SH-SY5Y (cell line): ENCODE results near the gene SYNDIG1.

ENCODE experiments used
- GATA2 ChIP-seq: IDR thresholded peaks from 2 replicates; pipeline ENCODE4 v1.6.1; 2011; ENCODE audit warnings: mild to moderate bottlenecking, low read depth, low read length
- GATA3 ChIP-seq: IDR thresholded peaks from 2 replicates; pipeline ENCODE4 v1.6.1; 2011; ENCODE audit warnings: low read depth, mild to moderate bottlenecking, low read length, moderate library complexity

Gene SYNDIG1

DNA sequence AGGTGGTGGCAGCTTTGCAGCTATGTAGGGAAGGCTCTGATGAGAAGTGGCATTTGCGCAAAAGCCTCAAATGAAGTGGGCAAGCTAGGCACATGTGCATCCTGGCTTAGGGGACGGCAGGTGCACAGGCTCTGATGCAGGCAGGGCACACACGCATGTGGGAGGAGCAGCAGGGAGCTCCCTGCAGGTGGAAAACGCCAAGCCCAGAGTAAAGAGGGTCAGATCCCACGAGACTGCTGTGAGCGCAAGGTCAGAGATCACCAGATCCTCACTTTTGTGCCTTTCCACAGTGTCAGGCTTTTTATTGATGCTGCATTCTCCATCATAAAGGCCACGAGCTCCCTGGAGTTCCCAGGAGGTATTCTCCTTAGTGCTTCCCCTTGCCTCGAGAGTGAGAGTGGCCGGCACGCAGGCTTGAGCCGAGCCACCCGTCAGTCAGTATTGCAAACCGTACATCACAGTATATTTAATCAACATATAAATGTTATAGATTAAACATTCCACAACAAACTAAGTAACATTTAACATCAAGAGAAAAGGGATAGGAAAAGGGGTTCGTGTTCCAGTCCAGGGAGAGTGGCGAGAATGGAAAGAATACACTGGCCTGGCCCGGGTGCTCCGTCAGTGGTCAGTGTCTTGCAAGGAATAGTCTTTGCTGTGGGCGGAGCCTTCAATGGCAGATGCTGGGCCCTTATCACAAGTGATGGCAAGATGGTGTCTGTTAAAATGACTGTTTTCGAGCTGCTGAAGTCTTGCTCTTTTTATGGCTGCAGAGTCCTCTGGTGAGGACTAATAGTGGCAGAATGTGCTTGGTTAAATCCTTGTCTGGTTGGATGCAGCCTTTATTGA lies 109.4 kb downstream of the SYNDIG1 start:
- no peak for TF ChIP-seq GATA2
- TF ChIP-seq GATA3, result no peak

DNA sequence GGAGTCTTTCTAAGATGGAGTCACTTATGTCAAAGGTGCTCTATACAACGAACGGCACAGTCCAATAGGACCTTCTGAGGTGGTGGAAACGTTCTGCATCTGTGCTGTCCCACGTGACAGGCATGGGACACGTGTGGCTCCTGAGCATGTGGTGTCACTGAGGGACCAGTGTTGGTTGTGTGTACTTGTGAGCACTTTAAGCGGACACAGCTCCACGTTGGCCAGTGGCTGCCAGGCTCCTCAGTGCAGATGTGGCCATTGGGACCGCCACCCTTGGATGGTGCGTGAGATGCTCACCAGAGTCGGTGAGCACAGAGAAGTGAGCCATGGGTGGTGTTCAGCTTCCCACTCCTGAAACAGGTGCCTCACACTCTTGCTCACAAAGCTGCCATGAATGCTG lies 110.0 kb downstream of the SYNDIG1 start:
- no peak for TF ChIP-seq GATA3
- no peak for TF ChIP-seq GATA2

DNA sequence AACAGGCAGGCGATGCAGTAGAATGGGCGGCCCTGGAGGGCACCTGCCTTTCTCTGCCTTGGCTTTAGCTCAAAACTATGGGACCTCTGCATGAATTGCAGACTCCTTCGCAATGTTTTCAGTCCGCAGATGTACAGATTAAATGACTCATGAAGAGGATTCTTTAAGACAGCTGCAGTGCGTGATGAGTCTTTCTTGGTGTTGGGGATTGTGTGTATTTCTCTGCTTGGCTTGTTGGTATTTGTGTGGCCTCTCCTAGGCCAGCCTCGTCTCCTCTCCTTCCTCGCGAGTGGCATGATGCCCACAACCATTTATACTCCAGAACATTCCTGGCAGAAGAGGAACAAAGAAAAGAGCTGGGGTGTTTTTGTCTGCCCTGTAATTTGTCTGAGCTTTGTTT lies 110.6 kb downstream of the SYNDIG1 start:
- TF ChIP-seq GATA2 (no peak), GATA3 (no peak)

DNA sequence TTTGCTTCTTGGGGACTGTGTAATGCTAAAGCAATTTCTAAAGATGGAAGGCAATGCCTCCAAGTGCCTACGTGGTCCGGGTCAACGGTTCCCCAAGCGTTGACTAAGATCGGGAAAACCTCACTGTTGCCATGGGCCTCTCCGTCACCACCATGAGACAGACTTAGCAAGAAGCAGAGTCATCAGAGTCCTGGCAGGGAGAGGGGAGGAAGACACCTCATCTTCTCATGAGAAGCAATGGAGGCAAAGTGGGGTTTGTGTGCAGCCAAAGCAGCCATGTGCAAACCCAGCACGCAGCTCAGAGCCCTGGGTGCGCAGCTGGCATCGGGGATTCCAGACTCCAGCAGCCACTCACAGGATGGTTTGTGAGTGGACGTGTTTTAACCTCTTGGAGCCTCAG lies 111.4 kb downstream of the SYNDIG1 start:
- TF ChIP-seq GATA2, result no peak
- no peak for TF ChIP-seq GATA3

DNA sequence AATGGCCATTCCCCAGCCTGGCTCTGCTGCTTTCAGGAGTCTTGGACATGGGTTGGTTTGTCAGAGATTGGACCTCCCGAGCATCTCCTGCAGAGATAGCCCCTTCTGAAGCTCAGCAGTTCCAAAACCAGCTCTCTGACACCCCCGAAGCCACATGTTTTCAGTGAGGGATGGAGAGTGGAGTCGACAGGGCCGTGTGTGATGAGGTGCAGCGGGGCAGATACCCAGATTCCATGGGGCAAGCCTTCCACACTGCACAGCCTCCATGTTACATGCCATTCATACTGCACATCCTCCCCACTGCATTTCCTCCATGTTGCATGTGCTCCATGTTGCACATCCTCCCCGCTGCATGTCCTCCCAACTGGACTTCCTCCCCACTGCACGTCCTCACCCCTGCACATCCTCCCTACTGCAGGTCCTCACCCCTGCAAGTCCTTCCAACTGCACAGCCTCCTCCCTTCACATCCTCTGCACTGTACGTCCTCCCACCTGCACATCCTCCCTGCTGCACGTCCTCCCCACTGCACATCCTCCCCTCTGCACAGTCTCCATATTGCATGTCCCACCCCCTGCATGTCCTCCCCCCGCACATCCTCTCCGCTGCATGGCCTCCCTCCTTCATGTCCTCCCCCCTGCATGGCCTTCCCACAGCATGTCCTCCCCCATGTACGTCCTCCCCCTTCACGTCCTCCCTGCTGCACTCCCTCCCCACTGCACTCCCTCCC lies 112.2 kb downstream of the SYNDIG1 start:
- TF ChIP-seq GATA3 (no peak), GATA2 (no peak)

DNA sequence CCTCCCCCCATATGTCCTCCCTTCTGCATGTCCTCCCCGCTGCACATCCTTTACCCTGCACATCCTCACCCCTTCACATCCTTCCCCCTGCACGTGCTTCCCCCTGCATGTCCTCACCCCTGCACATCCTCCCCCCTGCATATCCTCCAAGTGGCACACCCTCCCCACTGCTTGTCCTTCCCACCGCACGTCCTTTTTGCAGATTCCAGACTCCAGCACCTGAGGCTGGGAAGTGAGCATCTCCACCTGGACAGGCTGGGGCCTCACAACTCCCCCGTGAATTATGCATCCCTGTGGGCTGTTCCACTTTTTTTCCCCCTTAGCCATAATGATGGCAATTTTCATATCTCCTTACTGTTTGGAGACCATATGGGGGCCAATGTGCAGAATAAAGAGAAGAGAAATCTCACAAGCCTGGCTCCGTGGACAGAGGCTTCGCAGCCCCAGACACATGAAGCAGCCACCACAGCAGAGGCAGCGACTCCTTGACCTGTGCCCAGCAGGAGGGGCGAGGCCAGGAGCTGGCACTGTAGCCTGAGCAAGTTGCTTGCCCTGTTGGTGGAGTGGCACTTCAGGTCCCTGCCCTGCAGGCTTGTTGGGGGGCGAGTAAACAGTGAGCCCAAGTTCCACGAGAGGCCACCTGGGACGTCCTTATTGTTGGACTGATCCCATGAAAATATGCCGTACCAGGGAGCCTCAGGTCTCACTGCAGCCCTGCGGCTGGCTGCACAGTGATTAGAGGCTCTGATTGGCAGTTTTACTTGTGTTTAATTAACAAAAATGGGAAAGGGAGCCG lies 113.1 kb downstream of the SYNDIG1 start:
- TF ChIP-seq GATA2 (no peak), GATA3 (no peak)

DNA sequence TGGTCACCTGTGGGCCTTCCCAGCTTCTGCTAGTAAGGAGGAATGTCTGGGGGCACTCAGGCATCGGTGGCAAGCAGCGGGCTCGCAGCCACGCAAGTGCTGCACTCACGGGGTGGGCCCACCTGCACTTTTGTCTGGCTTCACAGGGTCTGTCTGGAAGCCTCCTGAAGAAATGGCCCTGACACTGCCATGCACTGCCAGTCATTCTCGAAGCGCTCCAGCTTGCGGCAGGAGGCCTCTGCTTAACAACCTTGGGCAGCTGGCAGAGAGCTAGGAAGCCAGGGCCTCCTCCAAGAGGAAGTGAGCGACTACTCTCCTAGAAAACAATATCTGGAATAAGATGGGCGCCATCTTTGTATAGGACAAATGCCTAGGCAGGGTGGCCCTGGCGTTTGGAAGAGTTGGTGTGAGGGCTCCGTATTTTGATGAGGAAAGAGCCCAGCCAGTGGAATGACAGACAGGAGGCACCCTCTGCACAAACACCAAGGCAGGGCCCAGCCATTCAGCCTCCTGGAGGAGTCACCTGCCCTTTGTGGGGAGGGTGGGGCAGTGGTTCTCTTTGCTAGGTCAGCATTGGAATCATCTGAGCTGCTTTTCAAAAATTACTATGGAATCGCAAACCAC lies 113.9 kb downstream of the SYNDIG1 start:
- no peak for TF ChIP-seq GATA3
- no peak for TF ChIP-seq GATA2

DNA sequence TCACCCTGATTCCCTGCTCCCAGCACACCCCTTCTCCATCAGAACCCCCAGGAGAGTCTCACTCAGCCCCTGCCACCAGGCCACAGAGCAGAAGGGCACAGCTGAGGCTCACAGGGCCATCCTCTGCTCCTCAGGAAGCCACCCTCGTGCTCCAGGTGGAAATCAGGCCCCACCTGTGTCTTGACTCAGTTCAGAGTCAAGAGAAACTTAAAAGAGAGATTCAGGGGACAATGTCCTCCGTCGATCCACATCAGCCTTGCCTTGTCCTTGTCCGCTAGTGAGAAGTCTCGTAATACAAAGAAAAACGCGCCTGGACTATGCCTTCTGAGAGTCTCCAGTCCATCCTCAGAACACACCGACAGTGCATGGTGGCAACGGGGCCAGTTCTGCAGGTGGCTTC lies 114.6 kb downstream of the SYNDIG1 start:
- TF ChIP-seq GATA3 (no peak), GATA2 (no peak)

DNA sequence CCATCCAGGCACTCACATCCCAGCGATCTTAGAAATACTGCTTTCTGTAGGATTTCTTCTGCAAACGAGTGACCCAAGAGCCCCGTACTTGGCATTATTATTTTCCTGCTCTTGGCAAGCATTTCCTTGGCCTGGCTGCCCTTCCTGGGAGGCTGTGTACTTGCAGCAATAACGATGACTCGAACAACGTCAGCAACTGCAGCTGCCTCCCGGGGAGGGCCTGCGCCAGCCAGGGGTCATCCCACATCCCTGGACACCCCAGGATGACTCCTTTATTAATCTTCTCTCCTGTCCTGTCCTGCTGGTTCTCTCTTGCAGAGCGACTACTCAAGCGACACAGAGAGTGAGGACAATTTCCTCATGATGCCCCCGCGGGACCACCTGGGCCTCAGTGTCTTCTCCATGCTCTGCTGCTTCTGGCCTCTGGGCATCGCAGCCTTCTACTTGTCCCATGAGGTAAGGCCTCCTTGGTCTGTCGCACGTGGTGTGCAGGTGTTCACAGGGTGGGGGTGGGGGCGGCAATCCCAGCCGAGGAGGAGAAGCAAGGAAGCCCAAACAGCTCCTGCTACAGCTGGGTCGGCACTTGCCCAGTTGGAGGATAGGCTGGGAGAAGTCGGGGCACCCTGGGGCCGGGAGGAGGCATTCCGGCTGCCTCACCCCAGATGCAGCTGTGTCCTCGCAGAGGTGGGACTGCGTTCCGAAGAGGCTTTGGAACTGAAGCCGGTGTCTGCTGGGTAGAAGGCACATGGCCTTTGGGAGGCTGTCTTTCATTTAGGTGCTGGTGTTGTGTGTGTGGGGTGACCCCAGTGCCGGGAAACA lies 115.3 kb downstream of the SYNDIG1 start:
- TF ChIP-seq GATA3 (no peak), GATA2 (no peak)

DNA sequence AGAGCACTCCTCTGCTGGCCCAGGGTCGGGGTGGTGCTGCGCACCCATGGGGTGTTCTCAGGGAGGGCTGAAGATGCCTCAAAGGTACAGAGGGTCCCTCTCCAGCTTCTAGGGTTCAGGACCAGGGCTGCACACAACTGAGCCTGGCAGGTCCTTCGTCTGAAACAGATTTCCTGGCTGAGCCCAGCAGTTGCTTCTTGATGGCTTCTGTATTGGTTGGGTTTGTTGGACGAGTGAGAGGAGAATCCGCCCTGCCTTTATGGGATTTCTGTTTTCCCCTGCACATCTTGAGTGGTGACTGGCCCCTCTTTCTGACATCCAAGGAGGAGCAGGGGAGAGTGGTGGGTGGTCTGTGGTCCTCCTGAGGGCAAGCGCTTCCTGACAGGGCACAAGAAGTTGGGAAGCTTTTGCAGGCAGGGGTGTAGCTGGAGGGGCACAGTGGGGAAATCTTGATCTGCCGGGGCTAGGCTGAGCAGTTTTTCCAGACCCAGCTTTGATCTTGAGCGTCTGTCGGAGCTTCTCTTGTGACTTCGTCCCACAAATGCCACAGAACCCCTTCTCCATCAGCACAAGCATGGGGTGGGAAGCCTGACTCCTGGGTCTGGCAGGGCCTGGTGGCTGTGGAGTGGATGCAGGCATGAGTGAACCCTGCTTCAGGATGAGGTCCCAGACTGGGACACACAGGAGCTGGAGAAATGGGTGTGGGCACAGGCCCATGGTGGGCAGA lies 116.5 kb downstream of the SYNDIG1 start:
- no peak for TF ChIP-seq GATA3
- no peak for TF ChIP-seq GATA2

DNA sequence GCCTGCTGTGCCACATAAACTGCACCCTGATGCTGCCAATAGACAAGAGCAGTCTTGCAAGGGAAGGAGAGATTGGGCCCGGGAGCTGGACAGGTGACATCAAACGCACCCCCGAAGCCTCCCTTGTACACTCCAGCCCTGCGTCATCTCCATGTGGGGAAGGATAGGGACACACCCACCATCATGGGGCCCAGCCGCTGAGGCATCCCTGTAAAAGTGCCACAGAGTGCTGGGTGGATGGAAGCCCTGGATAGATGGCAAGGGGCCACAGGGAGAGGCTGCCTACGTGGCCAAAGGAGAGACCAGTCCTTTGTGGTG lies 117.1 kb downstream of the SYNDIG1 start:
- no peak for TF ChIP-seq GATA2
- TF ChIP-seq GATA3, result no peak

DNA sequence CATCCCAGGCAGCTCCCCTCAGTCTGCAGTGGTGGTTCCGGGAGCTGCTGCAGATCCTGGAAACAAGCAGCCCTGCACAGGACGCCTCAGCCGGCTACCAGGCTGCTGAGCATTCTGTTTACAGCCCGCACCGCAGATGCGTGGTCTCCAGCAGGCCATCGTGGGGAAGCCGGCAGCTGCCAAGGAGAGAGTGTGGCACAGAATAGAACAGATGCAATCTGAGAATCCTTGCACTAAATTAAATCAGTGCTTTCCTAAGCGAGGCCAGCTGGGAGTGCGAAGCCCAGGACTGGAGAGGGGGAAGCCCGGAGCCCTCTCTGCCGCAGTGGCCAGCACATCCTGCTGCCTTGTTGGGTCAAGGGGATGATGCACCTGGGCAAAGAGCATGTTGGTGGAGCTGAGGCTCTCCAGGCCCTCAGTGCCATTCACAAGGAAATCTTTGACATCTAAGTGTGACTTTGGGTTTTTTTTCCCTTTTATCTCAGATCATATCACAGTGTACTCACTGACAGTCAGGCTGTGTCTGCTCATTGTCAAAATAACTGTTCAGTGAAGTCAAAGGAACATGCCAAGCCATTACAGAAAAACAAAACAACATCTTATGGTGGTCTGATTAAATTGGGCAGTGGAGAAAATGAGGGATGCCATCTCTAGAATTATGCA lies 118.1 kb downstream of the SYNDIG1 start:
- TF ChIP-seq GATA3 (peak; percentile 92), GATA2 (peak; percentile 95)

DNA sequence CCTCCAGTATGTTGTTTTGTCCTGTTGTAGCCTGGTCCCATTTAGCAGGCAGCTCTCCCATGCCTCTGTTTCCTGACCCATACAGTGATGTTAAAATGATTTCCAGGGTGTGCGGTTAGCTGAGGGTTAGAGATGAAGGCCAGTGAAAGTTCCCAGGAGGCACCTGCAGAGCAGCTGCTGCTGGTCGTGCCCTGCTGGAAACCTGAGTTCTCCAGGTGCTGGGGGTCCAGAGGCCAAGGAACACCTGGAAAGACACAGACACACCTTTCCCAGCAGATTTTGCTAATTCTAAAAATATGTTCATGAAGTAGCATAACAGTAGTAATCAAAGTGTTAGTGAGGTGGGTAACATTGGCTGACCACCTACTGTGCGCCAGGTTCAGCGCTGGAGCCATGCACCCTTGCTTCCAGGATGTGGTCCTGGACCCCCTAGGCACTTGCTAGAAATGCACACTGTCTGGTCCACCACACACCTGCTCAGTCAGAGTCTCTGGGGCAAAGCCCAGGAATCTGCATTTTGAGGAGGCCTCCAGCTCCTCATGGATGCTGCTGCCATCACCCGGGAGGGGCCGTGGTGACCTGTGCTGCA lies 118.7 kb downstream of the SYNDIG1 start:
- TF ChIP-seq GATA3 (no peak), GATA2 (no peak)
